GM12865 (cell line): ENCODE results near the gene ATP13A2.
A peak's percentile ranks its signal among the peaks of the same experiment; 100 is the strongest.

Experiments used
- DNase-seq: peaks from one replicate; pipeline ENCODE4 v3.0.0; 2010; ENCODE audit warnings: low read depth
- H3K4me3 ChIP-seq: 2 replicates; pipeline ENCODE4 v1.5.1; 2011; ENCODE audit warnings: mild to moderate bottlenecking, low read depth, low read length, control low read depth
- CTCF ChIP-seq: IDR thresholded peaks from 2 replicates; pipeline ENCODE4 v1.5.1; 2011; ENCODE audit warnings: low read length, control low read depth, low read depth, inconsistent platforms; ENCODE audit not compliant: insufficient read depth; ENCODE audit errors: missing control alignments

Gene ATP13A2

DNA sequence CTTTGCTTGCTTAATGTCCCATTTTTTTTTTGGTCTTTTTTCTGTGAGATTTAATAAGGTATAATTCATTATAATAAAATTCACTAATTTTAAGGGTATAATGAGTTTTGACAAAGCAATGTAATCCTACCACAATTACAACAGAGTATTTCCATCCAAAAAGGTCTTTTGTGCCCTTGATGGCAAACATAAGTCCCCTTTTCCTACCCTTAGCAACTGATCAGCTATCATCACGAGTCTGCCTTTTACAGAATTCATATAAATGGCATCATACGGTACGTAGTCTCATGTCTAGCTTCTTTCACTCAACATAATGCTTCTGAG lies 34.6 kb upstream of the ATP13A2 start:
- DNase-seq, result no peak
- TF ChIP-seq CTCF, result no peak
- no peak overlapping the region for H3K4me3 ChIP-seq

DNA sequence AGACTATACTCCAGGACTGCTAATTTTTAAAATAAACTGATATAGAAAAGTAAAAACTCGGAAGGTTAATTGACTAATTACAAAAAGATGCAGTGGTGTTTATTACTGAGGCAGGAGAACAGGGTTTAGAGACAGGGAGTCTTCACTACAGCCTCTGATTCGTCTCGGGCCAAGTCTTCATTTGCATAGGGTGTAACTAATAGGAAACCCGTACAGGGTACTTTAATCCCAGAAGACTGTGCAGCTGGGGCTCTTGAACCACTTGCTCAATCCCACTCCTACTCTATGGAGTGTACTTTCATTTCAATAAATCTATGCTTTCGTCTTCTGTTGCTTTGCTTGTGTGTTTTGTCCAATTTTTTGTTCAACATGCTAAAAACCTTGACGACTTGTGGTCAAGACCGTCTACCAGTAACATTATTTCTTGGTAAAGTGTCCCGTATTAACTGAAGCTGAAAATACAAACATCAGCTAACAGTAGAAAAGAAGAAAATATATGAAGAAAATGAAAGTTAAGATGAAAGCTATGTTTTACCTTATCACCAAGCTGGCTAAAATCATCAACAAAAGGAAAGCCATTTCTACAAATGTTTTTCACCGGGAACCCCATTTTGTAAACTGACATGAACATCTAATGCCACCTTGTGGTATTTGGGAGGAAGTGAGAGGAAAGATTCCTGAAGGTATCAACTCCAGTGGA lies 34.1 kb upstream of the ATP13A2 start:
- TF ChIP-seq CTCF, result peak; percentile 53
- peak; percentile 52 for DNase-seq
- no peak overlapping the region for H3K4me3 ChIP-seq

- H3K4me3 ChIP-seq, result no peak overlapping the region
- TF ChIP-seq CTCF, result no peak
- no peak for DNase-seq
Observed at GRCh38 chr1:17045150-17045549, 33.4 kb upstream of the ATP13A2 start.

GRCh38 chr1:17043676-17044075 lies 31.9 kb upstream of the ATP13A2 start:
- TF ChIP-seq CTCF, result no peak
- DNase-seq, result no peak
- no peak overlapping the region for H3K4me3 ChIP-seq

- DNase-seq, result no peak
Observed at GRCh38 chr1:17040135-17040534, 28.4 kb upstream of the ATP13A2 start.

DNA sequence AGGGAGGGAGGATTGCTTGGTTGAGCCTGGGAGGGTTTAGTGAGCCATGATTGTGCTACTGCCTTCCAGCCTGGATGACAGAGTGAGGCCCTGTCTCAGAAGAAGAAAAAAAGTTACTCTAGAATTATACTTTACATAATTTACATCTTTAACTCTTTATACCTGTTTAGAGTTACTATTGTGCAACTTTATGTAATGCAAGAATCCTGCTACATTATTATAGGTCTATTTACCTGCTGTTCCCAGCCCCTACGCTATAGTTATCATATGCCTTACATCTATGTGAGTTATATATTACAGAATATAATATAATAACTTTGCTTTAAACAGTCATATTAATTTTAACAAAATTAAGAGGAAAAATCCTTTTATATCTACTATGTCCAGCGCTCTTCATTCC lies 27.8 kb upstream of the ATP13A2 start:
- no peak for TF ChIP-seq CTCF
- H3K4me3 ChIP-seq, result no peak overlapping the region
- no peak for DNase-seq

More at GRCh38 chr1:17040135-17040534, 28.4 kb upstream of the ATP13A2 start:
- no peak for TF ChIP-seq CTCF
- no peak overlapping the region for H3K4me3 ChIP-seq

GRCh38 chr1:17033481-17033880 lies 21.8 kb upstream of the ATP13A2 start:
- no peak for TF ChIP-seq CTCF
- no peak for DNase-seq

More at GRCh38 chr1:17033481-17033880, 21.8 kb upstream of the ATP13A2 start:
- no peak overlapping the region for H3K4me3 ChIP-seq
